Adrenal gland (tissue), 12 donors: ENCODE measurements around the gene CFAP45. TPM values are rescaled to one million over a fixed set of nuclear protein-coding genes. Genes with fewer than 3 reads are reported as not detected.

Source experiments
- DNase-seq, 7 donors: peaks; one replicate each; pipeline ENCODE4 v3.0.0-alpha.2; 2019 to 2020
- H3K27ac ChIP-seq, 5 donors: fragments of 200-600 bp; sonication (generic) in 4 of 5; 1 replicate in 3 of 5; 2 replicates in 2 of 5; pipeline versions ENCODE4 v1.5.1 to v1.8.0; 2016 to 2020; ENCODE audit warnings: mild to moderate bottlenecking in 1 of 5
- H3K27me3 ChIP-seq: fragments of 200-600 bp; 2 replicates; pipeline ENCODE4 v1.8.0; 2021
- H3K36me3 ChIP-seq, 2 donors: fragments of 200-600 bp; replicated peaks in 1 of 2; 1 replicate in 1 of 2; 2 replicates in 1 of 2; pipeline versions ENCODE4 v1.5.1 to v1.8.0; 2018 to 2022
- H3K4me1 ChIP-seq, 2 donors: fragments of 200-600 bp; replicated peaks in 1 of 2; 1 replicate in 1 of 2; 2 replicates in 1 of 2; pipeline versions ENCODE4 v1.5.1 to v1.8.0; 2018 to 2021
- H3K4me3 ChIP-seq, 4 donors: fragments of 200-600 bp; sonication (generic) in 3 of 4; one replicate each; pipeline ENCODE4 v1.5.1; 2016 to 2018
- H3K9me3 ChIP-seq, 3 donors: fragments of 200-600 bp; sonication (generic) in 1 of 3; replicated peaks in 1 of 3; 1 replicate in 2 of 3; 2 replicates in 1 of 3; pipeline versions ENCODE4 v1.5.1 to v1.8.0; 2016 to 2021
- POLR2A ChIP-seq, 2 donors: fragments of 450-650 bp; IDR thresholded peaks; one replicate each; pipeline ENCODE4 v1.6.1; 2017; ENCODE audit warnings: antibody characterized with exemption in 2 of 2, mild to moderate bottlenecking in 2 of 2, moderate library complexity in 1 of 2
- WGBS, 4 donors: extraction: QIAGEN DNeasy Blood & Tissue Kit in 2 of 4; methylation state at CpG; one replicate each; pipeline versions ENCODE4 v1.1.5 to v1.1.7; 2013 to 2017; 5-methylcytosine and 5-hydroxymethylcytosine counted together
- intact Hi-C, 2 donors: fragments of 100-400 bp; cut with DNase I; formaldehyde crosslinking; loops; one replicate each; pipeline versions ENCODE4 v1.14.1 to v1.15.0; 2022 to 2023
- polyA plus RNA-seq, 3 donors: library from polyadenylated mRNA; stranded (reverse); fragments of 200-250 nt in 2 of 3; fragments of 350-450 nt in 1 of 3; fragmentation: Illumina TruSeq in 1 of 3; extraction: RNeasy Lipid Tissue Mini Kit (QIAGEN cat#74804) in 1 of 3; gene quantifications; one replicate each; pipeline ENCODE4 v1.2.3, GENCODE V29; 2013 to 2014
- total RNA-seq, 9 donors: library from RNA; depleted of rRNA in 4 of 9; stranded (reverse); fragments of >200 nt in 4 of 9; fragments of 120-200 nt in 1 of 9; fragmentation: NEBNext Ultra II Directional in 1 of 9; extraction: Animal tissue kit (Norgen Biotek cat#: 25700) in 1 of 9; gene quantifications; one replicate each; pipeline versions ENCODE4 v1.1.0 to v1.2.4, GENCODE V29; 2013 to 2023
- TF ChIP-seq, protein P1 (sequence below), 6 experiments: fragments of 450-650 bp in 4 of 6; fragments of 200-600 bp in 2 of 6; sonication (generic) in 1 of 6; IDR thresholded peaks; 1 replicate in 5 of 6; 2 replicates in 1 of 6; pipeline versions ENCODE4 v1.5.1 to v1.8.0; 2016 to 2021; ENCODE audit warnings: antibody characterized with exemption in 6 of 6, mild to moderate bottlenecking in 2 of 6, moderate library complexity in 1 of 6
- donor health status: healthy with polysubstance abuse.
- donor health status: Bipolar disorder and iron deficiency.
- donor health status: DM: yes; HTN: yes; CAD: no.
- donor health status: DM: no; HTN: no; CAD: no.
- donor health status: DM: no; HTN: no; CAD: no.
- donor health status: DM: yes; HTN: yes; CAD: no.

The CFAP45 gene
- total and polyA plus RNA-seq, 12 donors, result 0.14 to 0.81 (median 0.35) TPM; not detected in 6

DNA sequence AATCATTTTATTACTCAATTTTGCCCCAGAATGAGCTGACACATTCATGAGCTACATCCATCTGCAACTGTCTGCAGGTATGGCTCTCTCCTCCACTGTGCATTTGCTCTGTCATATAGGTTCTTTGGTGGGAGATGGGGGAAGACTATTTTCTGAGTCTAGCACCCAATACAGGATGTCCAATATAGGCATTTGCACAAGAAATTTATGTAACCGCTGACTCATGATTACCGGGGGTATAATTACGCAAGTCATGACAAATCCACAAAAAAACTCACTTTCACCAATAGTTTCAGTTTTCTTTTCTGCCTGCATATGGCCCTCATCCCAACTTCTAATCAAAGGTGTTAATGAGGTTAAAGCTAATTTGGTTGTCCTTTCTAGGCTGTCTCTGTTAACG lies 20.0 kb downstream of the CFAP45 start:
- 68 to 77% (median 75%) methylated on average over 4 of the region's 4 CpGs for WGBS, 4 donors
- H3K27me3 ChIP-seq, result no peaks in the 10 kb centered on the region
- no peak overlapping the region for H3K4me3 ChIP-seq
- no peaks in the 10 kb centered on the region for H3K9me3 ChIP-seq
- TF ChIP-seq, protein P1, sequence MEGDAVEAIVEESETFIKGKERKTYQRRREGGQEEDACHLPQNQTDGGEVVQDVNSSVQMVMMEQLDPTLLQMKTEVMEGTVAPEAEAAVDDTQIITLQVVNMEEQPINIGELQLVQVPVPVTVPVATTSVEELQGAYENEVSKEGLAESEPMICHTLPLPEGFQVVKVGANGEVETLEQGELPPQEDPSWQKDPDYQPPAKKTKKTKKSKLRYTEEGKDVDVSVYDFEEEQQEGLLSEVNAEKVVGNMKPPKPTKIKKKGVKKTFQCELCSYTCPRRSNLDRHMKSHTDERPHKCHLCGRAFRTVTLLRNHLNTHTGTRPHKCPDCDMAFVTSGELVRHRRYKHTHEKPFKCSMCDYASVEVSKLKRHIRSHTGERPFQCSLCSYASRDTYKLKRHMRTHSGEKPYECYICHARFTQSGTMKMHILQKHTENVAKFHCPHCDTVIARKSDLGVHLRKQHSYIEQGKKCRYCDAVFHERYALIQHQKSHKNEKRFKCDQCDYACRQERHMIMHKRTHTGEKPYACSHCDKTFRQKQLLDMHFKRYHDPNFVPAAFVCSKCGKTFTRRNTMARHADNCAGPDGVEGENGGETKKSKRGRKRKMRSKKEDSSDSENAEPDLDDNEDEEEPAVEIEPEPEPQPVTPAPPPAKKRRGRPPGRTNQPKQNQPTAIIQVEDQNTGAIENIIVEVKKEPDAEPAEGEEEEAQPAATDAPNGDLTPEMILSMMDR (IDR thresholded peaks at IDR 0.05), result no peak
- TF ChIP-seq POLR2A (IDR thresholded peaks at IDR 0.05), result no peak
- peaks cover 3 to 6% of the 10 kb centered on the region in 2 donors for H3K4me1 ChIP-seq
- H3K36me3 ChIP-seq, result no peaks in the 10 kb centered on the region
- no peak for DNase-seq
- no peak overlapping the region for H3K27ac ChIP-seq
- intact Hi-C loops, result no loop called here

DNA sequence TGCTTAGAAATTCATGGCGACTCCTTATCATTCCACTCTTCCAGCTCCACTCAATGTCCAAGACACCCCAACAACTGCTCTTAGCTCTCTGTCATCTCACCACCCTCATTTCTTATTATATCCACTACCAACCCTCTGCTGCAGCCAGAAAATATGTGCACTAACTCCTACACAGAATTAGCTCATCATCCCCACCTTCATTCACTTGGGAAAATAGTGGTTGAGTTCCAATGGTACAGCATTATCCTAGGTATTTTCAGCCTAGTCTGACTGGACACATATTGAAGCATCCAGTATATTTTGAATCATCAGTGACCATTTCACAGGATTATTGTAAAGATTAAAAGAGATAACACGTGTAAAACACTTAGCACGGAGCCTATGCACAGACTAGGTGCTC lies 20.8 kb downstream of the CFAP45 start:
- Histone ChIP-seq H3K4me1 (peaks cover 3 to 6% of the 10 kb centered on the region in 2 donors), H3K4me3 (no peak overlapping the region), H3K36me3 (no peaks in the 10 kb centered on the region), H3K9me3 (no peaks in the 10 kb centered on the region), H3K27me3 (no peaks in the 10 kb centered on the region), H3K27ac (no peak overlapping the region)
- TF ChIP-seq, protein P1 (IDR thresholded peaks at IDR 0.05), result no peak
- no peak for TF ChIP-seq POLR2A (IDR thresholded peaks at IDR 0.05)
- intact Hi-C loops, result no loop called here
- WGBS, 4 donors, result 85 to 92% (median 88%) methylated on average over 3 of the region's 3 CpGs
- no peak for DNase-seq

GRCh38 chr1:159877695-159878444 lies 22.1 kb downstream of the CFAP45 start:
- no peak overlapping the region for H3K4me3 ChIP-seq
- intact Hi-C loops, result no loop called here
- no peaks in the 10 kb centered on the region for H3K9me3 ChIP-seq
- no peak for DNase-seq
- no peaks in the 10 kb centered on the region for H3K27me3 ChIP-seq
- peaks cover 3 to 6% of the 10 kb centered on the region in 2 donors for H3K4me1 ChIP-seq
- H3K36me3 ChIP-seq, result no peaks in the 10 kb centered on the region
- WGBS, 4 donors, result 90 to 96% (median 95%) methylated on average over 6 of the region's 6 CpGs
- no peak overlapping the region for H3K27ac ChIP-seq
- TF ChIP-seq, protein P1 (IDR thresholded peaks at IDR 0.05), result no peak
- TF ChIP-seq POLR2A (IDR thresholded peaks at IDR 0.05), result no peak

DNA sequence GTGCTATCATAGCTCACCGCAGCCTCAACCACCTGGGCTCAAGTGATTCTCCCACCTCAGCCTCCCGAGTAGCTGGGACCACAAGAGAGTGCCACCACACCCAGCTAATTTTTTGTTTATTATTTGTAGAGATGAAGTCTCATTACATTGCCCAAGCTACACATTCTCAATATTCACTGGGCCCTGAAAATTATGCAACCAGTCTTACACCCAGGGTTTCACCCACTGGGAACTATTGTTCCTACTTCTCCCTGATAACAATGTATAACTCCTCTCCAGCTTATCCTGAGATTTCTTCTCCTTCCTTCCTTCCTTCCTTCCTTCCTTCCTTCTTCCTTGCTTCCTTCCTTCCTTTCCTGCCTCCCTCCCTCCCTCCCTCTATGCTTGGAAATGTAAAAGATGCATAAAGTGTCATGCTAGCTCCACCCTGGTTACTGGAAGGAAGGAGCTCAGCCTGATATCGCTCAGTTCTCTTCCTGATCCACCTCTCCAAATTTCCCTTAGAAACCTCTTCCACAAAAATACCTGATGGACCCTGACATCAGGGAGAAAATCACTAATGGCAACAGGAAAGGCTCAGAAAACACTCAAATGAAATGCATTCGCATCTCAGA lies 26.3 kb downstream of the CFAP45 start:
- no peak for DNase-seq
- no peaks in the 10 kb centered on the region for H3K9me3 ChIP-seq
- no peaks in the 10 kb centered on the region for H3K4me1 ChIP-seq
- H3K4me3 ChIP-seq, result no peak overlapping the region
- no peaks in the 10 kb centered on the region for H3K27me3 ChIP-seq
- TF ChIP-seq, protein P1 (IDR thresholded peaks at IDR 0.05), result no peak
- TF ChIP-seq POLR2A (IDR thresholded peaks at IDR 0.05), result no peak
- intact Hi-C loops, result no loop called here
- H3K27ac ChIP-seq, result no peak overlapping the region
- 84 to 95% (median 90%) methylated on average over 4 of the region's 4 CpGs for WGBS, 4 donors
- H3K36me3 ChIP-seq, result no peaks in the 10 kb centered on the region
